ENCODE results near the gene CYP2J2.

CYP2J2 gene

DNA sequence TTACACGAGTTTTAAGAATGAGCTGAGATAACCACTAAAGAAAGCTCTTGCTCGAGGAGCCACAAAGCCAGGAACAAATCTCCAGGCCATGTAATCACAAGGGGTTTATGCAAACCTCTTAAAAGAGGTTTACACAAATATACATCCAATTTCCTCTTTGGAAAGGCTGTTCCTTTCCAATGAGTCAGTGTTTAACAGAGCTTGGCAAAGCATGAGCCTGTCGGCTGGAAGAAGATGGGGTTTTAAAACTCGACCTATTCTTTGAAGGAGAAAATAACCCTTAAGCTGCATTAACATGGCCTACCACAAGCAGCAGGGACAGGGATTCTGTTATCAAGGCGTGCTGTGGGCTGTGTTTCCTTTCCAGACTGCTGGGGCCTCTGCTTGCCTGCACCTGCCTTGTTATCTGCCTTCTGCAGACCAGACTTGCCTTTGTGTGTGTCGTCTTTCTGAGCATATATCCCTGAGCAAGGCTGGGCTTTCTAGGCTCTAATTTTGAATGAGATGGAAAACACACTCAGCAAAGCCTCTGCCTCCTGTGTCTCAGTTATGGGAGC lies 40.6 kb upstream of the CYP2J2 start:
- no peak overlapping the region for H3K4me3 ChIP-seq (ENCODE audit: low read depth, low read length)
- TF ChIP-seq, protein P1, sequence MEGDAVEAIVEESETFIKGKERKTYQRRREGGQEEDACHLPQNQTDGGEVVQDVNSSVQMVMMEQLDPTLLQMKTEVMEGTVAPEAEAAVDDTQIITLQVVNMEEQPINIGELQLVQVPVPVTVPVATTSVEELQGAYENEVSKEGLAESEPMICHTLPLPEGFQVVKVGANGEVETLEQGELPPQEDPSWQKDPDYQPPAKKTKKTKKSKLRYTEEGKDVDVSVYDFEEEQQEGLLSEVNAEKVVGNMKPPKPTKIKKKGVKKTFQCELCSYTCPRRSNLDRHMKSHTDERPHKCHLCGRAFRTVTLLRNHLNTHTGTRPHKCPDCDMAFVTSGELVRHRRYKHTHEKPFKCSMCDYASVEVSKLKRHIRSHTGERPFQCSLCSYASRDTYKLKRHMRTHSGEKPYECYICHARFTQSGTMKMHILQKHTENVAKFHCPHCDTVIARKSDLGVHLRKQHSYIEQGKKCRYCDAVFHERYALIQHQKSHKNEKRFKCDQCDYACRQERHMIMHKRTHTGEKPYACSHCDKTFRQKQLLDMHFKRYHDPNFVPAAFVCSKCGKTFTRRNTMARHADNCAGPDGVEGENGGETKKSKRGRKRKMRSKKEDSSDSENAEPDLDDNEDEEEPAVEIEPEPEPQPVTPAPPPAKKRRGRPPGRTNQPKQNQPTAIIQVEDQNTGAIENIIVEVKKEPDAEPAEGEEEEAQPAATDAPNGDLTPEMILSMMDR (conservative IDR thresholded peaks at IDR 0.05; ENCODE audit: low read depth, low read length) = no peak
- peak; percentile 25 for DNase-seq (ENCODE audit: low read depth)

DNA sequence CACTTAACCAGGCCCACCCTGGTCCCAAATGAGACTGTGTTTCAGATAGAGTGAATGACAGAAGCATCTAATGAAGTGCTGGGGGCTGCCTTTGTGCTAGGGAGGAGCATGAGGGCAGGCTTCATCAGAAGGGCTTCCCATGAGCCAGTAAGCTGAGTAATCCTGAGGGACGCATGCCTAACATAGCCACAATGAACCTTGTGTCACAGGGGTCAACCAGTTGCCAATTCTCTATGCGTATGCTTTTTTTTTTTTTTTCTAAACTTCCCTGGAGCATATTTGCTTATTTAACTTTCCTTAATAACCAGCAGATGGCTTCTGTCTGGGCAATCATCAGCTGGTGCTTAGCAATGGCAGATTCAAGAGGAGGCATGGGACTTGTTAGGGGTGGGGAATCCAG lies 25.5 kb upstream of the CYP2J2 start:
- no peak overlapping the region for H3K4me3 ChIP-seq (ENCODE audit: low read depth, low read length)
- peak; percentile 41 for DNase-seq (ENCODE audit: low read depth)
- TF ChIP-seq, protein P1 (conservative IDR thresholded peaks at IDR 0.05; ENCODE audit: low read depth, low read length) = no peak

GRCh38 chr1:59949648-59950047 lies 23.1 kb upstream of the CYP2J2 start:
- no peak overlapping the region for H3K4me3 ChIP-seq (ENCODE audit: low read depth, low read length)
- TF ChIP-seq, protein P1 (conservative IDR thresholded peaks at IDR 0.05; ENCODE audit: low read depth, low read length) = no peak
- DNase-seq (ENCODE audit: low read depth) = no peak

DNA sequence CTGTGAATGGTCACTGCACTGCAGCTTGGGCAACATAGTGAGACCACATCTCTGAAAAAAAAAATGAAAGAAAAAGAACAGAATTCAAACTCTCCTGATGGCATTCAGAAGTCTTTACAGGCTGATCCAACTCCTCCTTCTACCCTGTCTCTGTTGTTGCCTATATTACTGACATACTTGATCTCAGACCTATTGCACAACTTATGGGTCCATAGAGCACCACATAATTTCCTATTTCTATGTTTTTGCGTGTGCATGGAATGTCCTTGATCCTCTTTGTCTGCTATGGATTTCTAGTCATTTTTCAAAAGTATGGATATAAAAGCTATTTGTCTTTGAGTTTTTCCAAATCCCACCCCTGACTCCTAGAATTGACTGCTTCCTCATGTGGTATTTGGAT lies 22.4 kb upstream of the CYP2J2 start:
- TF ChIP-seq, protein P1 (conservative IDR thresholded peaks at IDR 0.05; ENCODE audit: low read depth, low read length) = no peak
- DNase-seq (ENCODE audit: low read depth) = no peak

DNA sequence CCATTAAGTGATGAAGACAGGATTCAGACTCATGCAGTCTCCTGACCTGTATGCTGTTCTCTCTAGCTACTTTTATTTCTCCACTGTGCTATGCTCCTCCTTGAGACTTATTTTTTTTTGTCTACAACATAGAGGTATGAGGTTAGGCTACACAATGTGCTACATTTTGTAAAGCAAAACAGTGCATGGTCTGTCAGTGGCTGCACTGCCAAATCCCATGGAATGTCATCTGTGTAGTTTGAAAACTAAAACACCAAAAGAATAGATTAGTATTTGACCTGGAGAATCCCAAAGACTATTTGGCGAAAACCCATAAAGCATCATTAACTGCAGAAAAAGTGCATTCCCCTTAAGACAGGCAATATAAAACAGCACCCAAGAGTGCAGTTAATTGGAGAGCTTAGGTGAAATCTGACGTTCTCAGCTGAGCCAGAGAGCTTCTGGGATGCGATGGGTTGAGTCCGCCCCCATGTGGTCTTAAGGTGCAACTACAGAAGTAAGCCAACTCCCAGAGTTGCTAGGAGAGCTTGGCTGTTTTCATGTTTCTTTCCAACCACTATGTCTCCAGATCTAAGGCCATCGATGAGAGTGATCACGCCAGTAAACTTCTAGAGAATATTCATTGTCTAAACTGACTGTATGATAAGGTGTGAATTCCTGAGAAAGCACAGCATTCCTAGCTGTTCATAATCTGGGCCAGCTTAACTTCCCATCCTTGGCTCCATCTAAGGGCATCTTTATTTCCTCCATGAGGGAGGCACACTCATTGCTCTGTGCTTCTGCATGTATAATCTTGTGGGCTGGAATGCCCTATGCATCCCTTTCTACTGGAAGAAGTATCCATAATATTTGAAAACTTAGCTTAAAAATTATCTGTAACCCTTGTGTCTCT lies 20.7 kb upstream of the CYP2J2 start:
- TF ChIP-seq, protein P1 (conservative IDR thresholded peaks at IDR 0.05; ENCODE audit: low read depth, low read length) = peak; percentile 96
- DNase-seq (ENCODE audit: low read depth) = peak; percentile 86
- no peak overlapping the region for H3K4me3 ChIP-seq (ENCODE audit: low read depth, low read length)

More for the DNA sequence above, 22.4 kb upstream of the CYP2J2 start:
- no peak overlapping the region for H3K4me3 ChIP-seq (ENCODE audit: low read depth, low read length)

DNA sequence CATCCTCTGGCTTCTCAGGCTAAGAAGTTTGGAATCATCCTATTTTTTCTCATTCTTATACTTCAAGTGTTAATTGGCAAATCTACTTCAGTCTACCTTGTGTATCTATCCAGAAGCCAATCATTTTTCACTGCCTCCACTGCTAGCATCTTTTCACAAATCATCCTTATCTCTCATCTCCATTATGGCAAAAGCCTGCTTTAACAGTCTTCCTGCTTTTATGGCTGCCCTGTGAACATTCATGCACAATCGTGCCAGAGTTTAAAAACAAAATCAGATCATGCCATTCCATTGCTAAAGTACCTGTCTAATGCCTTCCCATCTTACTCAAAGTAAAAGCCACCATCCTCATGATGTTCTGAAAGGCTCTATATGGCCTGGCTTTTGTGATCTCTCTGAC lies 19.2 kb upstream of the CYP2J2 start:
- H3K4me3 ChIP-seq (ENCODE audit: low read depth, low read length) = no peak overlapping the region
- no peak for DNase-seq (ENCODE audit: low read depth)
- TF ChIP-seq, protein P1 (conservative IDR thresholded peaks at IDR 0.05; ENCODE audit: low read depth, low read length) = no peak

Measured in choroid plexus epithelial cell (primary cell).